Activated CD8-positive, alpha-beta T cell treated with anti-CD3 and anti-CD28 coated beads for 36 hours (primary cell): ENCODE data around the gene DSPP. TPM values are rescaled to one million over a fixed set of nuclear protein-coding genes. Genes with fewer than 3 reads are reported as not detected.

Experiments
- ATAC-seq: fragments of 200-7000 bp; cut with Tn5 transposase; one replicate; pipeline ENCODE4 v1.10.0; 2021; ENCODE audit warnings: mild to moderate bottlenecking, moderate library complexity
- CTCF ChIA-PET: fragments of 350-600 bp; sonication (Branson Sonifier 250); formaldehyde crosslinking; loops from one replicate; lab custom pipeline; 2021; ENCODE audit warnings: antibody characterized with exemption; lab: Charles Lee
- POLR2A ChIA-PET: fragments of 350-600 bp; sonication (Branson Sonifier 250); formaldehyde crosslinking; loops from one replicate; lab custom pipeline; 2021; ENCODE audit warnings: antibody characterized with exemption; lab: Charles Lee
- DNase-seq: peaks from one replicate; pipeline ENCODE4 v3.0.0-alpha.2; 2020
- H3K27ac Mint-ChIP-seq: one replicate; pipeline ENCODE4 v1.8.0; 2021; ENCODE audit warnings: mild to moderate bottlenecking, mixed read lengths
- H3K27me3 Mint-ChIP-seq: one replicate; pipeline ENCODE4 v1.8.0; 2021; ENCODE audit warnings: mixed read lengths
- H3K36me3 Mint-ChIP-seq: one replicate; pipeline ENCODE4 v1.8.0; 2021; ENCODE audit warnings: low read depth, mixed read lengths
- H3K4me1 Mint-ChIP-seq: one replicate; pipeline ENCODE4 v1.8.0; 2021; ENCODE audit warnings: low read depth, mixed read lengths
- H3K4me3 Mint-ChIP-seq: one replicate; pipeline ENCODE4 v1.8.0; 2021; ENCODE audit warnings: mild to moderate bottlenecking, moderate library complexity, mixed read lengths
- H3K9me3 Mint-ChIP-seq: one replicate; pipeline ENCODE4 v1.8.0; 2021; ENCODE audit warnings: mixed read lengths
- intact Hi-C: fragments of 100-400 bp; cut with micrococcal nuclease; formaldehyde crosslinking; loops from one replicate; pipeline ENCODE4 v1.10.0; 2022
- total RNA-seq, 2 experiments: library from RNA; stranded (reverse); gene quantifications; one replicate each; pipeline ENCODE4 v1.2.3, GENCODE V29; 2021
- TF ChIP-seq, protein P1 (sequence below): fragments of 200-600 bp; IDR thresholded peaks from one replicate; pipeline ENCODE4 v1.8.0; 2022; ENCODE audit warnings: antibody characterized with exemption, mild to moderate bottlenecking

The DSPP gene
- total RNA-seq, 2 experiments from 2014 or later = not detected

- TF ChIP-seq, protein P1, sequence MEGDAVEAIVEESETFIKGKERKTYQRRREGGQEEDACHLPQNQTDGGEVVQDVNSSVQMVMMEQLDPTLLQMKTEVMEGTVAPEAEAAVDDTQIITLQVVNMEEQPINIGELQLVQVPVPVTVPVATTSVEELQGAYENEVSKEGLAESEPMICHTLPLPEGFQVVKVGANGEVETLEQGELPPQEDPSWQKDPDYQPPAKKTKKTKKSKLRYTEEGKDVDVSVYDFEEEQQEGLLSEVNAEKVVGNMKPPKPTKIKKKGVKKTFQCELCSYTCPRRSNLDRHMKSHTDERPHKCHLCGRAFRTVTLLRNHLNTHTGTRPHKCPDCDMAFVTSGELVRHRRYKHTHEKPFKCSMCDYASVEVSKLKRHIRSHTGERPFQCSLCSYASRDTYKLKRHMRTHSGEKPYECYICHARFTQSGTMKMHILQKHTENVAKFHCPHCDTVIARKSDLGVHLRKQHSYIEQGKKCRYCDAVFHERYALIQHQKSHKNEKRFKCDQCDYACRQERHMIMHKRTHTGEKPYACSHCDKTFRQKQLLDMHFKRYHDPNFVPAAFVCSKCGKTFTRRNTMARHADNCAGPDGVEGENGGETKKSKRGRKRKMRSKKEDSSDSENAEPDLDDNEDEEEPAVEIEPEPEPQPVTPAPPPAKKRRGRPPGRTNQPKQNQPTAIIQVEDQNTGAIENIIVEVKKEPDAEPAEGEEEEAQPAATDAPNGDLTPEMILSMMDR = no peak
- Mint-ChIP-seq H3K4me3 (no peak overlapping the region), H3K27me3 (peaks cover 7% of the 10 kb centered on the region), H3K9me3 (no peaks in the 10 kb centered on the region), H3K36me3 (no peaks in the 10 kb centered on the region), H3K27ac (no peak overlapping the region), H3K4me1 (no peaks in the 10 kb centered on the region)
- ATAC-seq (no peak), DNase-seq (no peak)
- CTCF ChIA-PET = interaction anchor here (0.8 kb wide), 1 partner anchor 9 kb away, joined by 3 read pairs; no protein-coding TSS in a partner anchor
- POLR2A ChIA-PET = no interaction called here
- intact Hi-C loops = no loop called here
Observed at GRCh38 chr4:87654487-87655044, 46.2 kb downstream of the DSPP start.

- CTCF ChIA-PET = interaction anchor here (0.8 kb wide), 1 partner anchor 22 kb away, joined by 3 read pairs; no protein-coding TSS in a partner anchor
- TF ChIP-seq, protein P1 = no peak
- Mint-ChIP-seq H3K27ac (no peak overlapping the region), H3K9me3 (no peaks in the 10 kb centered on the region), H3K27me3 (peaks cover 4% of the 10 kb centered on the region), H3K36me3 (no peaks in the 10 kb centered on the region), H3K4me3 (no peak overlapping the region), H3K4me1 (no peaks in the 10 kb centered on the region)
- intact Hi-C loops = no loop called here
- ATAC-seq (no peak), DNase-seq (no peak)
- POLR2A ChIA-PET = no interaction called here
Observed at GRCh38 chr4:87657525-87657924, 49.2 kb downstream of the DSPP start.

GRCh38 chr4:87659247-87659931 lies 51.1 kb downstream of the DSPP start:
- Mint-ChIP-seq H3K27me3 (peaks cover 5% of the 10 kb centered on the region), H3K4me3 (no peak overlapping the region), H3K36me3 (no peaks in the 10 kb centered on the region), H3K9me3 (no peaks in the 10 kb centered on the region), H3K4me1 (no peaks in the 10 kb centered on the region), H3K27ac (no peak overlapping the region)
- ATAC-seq (no peak), DNase-seq (no peak)
- POLR2A ChIA-PET = interaction anchor here (0.6 kb wide), 1 partner anchor 29 kb away, joined by 3 read pairs; no protein-coding TSS in a partner anchor
- CTCF ChIA-PET = no interaction called here
- TF ChIP-seq, protein P1 = no peak
- intact Hi-C loops = no loop called here

DNA sequence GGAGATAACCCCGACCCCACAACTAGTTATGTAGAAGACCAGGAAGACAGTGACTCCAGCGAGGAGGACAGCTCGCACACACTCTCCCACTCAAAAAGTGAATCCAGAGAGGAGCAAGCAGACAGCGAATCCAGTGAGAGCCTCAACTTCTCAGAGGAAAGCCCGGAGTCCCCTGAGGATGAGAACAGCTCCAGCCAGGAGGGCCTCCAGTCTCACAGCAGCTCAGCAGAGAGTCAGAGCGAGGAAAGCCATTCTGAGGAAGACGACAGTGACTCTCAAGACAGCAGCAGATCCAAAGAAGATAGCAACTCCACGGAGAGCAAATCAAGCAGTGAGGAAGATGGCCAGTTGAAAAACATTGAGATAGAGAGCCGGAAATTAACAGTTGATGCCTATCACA lies 54.5 kb downstream of the DSPP start:
- no peaks in the 10 kb centered on the region for H3K36me3 Mint-ChIP-seq
- DNase-seq = no peak
- TF ChIP-seq, protein P1 = no peak
- ATAC-seq = no peak
- H3K4me1 Mint-ChIP-seq = no peaks in the 10 kb centered on the region
- intact Hi-C loops = no loop called here
- no peak overlapping the region for H3K27ac Mint-ChIP-seq
- no peak overlapping the region for H3K4me3 Mint-ChIP-seq
- H3K27me3 Mint-ChIP-seq = peaks cover 5% of the 10 kb centered on the region
- CTCF ChIA-PET = no interaction called here
- POLR2A ChIA-PET = no interaction called here
- no peaks in the 10 kb centered on the region for H3K9me3 Mint-ChIP-seq

Other genes starting within 250 kb of the DSPP start
- gene HSD17B11, start 217.3 kb upstream of the DSPP start, total RNA-seq = 10 to 100 TPM; 21.2 to 21.7 TPM
- gene NUDT9, start 186.0 kb upstream of the DSPP start, total RNA-seq = 10 to 100 TPM; 11.9 to 12.3 TPM
- gene SPARCL1, start 79.2 kb upstream of the DSPP start, total RNA-seq = not detected
- gene DMP1, start 41.8 kb downstream of the DSPP start, total RNA-seq = not detected
- gene IBSP, start 191.0 kb downstream of the DSPP start, total RNA-seq = not detected
- not detected for gene MEPE, start 224.4 kb downstream of the DSPP start, total RNA-seq